Activated CD8-positive, alpha-beta memory T cell treated with anti-CD3 and anti-CD28 coated beads, Interleukin-2, amount 50 U/mL, for 1 hour (primary cell): Measurements from ENCODE around the gene CLEC16A.

Experiments
- DNase-seq: peaks from one replicate; pipeline ENCODE4 v3.0.0-alpha.2; 2020; ENCODE audit errors: extremely low read depth

CLEC16A gene

DNA sequence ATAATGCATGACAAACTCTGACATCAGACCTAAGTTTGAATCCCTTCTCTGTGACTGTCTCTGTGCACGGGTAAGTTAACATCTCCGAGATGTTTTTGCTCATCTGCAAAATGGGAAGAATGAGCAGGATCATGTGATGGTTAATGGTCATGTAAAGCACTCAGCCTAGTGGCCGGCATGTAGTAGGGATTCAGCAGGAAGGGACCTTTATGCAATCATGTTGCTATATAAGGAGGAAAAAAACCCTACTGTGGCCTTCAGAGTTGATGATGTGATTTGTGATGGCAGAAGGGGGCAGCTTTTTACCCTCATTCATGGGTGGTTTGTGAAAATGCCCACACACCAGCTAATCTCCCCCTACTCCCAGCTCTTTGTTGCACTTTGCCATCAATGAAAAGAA, 24.1 kb downstream of the CLEC16A start:
- no peak for DNase-seq

- DNase-seq: no peak
Measured at GRCh38 chr16:10969615-10970014, 25.3 kb downstream of the CLEC16A start.

GRCh38 chr16:10970065-10970464, 25.7 kb downstream of the CLEC16A start:
- DNase-seq: no peak

- DNase-seq: no peak
Measured at GRCh38 chr16:10971560-10971961, 27.2 kb downstream of the CLEC16A start.

DNA sequence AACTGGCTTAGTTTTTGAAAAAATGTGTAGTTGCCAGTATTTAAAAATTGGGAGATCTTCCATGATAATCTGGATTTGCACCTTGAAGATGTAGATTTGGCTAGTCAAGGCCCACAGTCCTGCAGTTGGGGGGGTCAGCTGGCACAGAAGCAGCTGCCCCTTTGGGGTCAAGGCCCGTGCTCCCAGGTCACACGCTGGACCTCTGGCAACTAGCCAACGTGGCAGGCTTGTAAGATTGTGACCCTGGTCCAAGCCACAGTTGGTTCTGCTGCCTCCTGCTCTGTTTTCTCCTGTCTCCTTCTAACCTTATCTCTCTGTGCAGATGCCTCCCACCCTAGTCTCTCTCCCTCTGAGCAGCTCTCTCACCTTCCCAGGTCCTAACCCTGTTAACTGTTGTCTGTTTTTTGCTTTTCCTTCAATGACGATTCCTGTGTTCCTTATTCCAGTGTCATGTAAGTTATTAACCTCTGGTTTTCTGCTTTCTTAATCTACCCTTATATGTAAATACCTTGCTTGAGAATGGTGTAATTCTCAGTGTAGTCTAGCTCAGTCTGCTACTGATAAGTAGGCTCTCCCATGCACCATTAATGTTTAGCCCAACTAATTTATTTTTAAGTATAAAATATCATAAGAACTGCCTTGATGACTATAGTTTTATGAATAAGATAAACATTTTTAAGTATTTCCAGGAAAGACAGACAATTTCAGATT, 27.9 kb downstream of the CLEC16A start:
- no peak for DNase-seq

DNA sequence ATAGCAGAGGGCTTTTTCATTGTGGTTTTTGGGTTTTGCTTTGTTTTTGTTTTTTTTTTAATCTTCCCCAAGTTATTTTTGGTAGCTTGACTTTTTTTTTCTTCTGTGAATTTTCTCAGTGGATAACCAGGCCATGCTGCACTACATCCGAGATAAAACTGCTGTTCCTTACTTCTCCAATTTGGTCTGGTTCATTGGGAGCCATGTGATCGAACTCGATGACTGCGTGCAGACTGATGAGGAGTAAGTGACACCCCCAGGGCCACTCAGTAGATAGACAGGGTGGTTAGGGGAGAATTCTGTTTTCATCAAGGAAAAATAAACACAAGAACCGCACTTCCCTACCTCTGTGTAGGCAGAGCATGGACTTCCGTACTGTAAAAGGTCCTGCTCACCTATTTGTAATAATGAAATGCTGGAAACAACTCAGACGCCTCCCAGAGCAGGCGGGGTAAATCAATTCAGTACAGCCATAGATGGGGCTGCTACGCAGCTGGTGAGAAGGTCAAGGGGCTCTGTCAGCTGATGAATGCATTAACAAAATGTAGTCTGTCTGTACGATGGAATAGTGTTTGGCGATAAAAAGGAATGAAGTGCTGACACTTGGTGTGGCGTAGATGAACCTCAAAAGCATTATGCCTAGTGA, 28.6 kb downstream of the CLEC16A start:
- no peak for DNase-seq

GRCh38 chr16:10976634-10977033, 32.3 kb downstream of the CLEC16A start:
- DNase-seq: no peak

DNA sequence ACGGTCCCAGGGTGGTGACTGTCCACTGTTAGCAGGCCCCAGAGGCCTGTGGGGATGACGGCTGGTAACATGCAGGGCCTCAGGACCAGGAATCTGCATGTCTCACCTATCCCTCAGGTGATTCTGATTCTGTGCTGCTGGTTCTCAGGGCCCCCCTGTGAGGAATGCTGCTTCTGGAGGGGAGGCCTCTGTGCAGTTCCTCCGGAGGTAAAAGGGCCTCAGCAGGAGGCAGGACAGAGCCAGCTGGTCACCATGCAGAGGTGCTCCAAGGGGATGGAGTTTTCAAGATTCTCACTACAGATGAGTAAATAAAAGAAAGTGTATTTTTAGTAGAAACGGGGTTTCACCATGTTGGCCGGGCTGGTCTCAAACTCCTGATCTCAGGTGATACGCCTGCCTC, 33.8 kb downstream of the CLEC16A start:
- DNase-seq: no peak

GRCh38 chr16:10978871-10979446, 34.6 kb downstream of the CLEC16A start:
- DNase-seq: no peak

DNA sequence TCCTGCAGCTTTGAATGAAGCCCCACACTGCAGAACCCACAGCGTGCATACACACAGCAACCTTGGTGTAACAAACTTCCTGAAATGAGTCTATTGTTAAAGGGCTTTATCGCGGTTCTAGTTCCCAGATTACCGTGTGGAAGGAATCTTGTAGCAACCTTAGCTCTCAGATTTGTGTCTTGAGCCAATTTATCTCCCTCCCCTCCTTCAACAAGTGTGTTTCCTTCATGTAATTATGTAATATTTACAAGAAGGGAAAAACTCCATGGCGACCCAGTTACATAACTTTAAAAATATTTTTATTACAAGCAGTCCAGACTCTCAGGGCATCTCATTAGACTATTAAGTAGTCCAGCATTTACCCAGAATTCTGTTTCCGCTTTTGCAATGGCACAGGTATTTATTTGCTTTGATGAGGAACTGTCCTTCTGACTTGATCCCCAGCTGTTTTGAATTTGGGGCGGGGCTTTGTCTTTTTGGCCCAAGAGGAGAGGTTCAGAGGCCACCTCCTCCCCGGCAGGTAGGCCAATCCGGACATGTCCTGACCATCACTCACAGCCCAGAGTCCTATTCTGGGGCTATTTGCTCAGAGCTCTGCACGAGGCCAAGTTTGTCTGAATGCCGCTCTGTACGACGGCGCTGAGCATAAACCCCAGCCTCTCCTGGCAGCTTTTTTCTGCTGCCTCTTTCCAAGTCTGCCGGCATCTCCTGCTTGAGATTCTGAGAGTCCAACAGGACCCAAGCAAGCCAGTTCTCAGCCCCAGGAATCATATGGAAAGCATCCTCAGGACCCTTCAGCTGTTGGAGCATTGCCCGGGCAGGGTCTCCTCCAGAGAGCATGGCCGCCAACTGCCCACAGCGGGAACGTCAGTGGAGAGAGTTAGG, 35.6 kb downstream of the CLEC16A start:
- DNase-seq: no peak

- DNase-seq: no peak
Measured at GRCh38 chr16:10980813-10981212, 36.4 kb downstream of the CLEC16A start.

DNA sequence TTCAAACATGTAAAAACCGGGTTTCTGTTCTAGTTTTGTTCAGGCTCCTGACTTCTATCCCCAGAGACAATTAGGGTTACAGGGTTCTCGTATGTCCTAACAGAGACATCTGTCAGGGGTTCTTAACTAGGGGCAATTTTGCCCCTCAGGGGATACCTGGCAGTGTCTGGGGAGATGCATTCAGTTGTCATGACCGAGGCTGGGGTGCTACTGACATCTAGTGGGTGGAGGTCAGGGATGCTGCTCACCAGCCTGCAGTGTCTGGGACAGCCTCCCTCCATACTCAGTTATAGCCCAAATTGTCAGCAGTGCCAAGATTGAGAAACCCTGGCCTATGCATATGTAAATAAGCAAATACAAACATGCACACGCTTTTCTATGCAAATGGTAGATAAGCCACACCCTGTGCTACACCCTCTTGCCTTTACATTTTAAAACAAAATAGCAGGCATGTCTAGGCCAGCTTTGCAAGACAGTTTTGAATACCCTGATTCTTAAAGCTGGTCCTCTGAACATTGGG, 37.4 kb downstream of the CLEC16A start:
- DNase-seq: no peak

- DNase-seq: no peak
Measured at GRCh38 chr16:10982465-10983150, 38.2 kb downstream of the CLEC16A start.

DNA sequence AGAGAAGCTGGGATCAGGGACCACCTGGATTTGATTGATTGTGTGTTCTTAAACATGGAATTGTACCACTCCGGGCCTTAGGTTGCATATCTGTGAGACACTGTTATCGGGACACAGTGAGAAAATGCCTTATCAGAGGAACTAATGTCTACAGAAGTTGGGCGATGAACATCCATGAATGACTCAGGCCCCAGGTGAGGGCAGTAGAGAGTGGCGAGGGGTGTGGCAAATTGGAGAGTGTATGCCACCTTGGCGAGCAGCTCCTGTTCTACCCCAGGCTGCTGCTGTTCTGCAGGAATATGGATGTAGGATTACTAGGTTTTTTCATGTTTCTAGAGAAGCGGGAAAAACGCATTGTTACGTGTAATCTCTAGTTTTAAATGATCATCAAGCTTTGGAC, 38.8 kb downstream of the CLEC16A start:
- no peak for DNase-seq

- no peak for DNase-seq
Measured at GRCh38 chr16:10984509-10984908, 40.1 kb downstream of the CLEC16A start.

GRCh38 chr16:10987361-10988163, 43.2 kb downstream of the CLEC16A start:
- DNase-seq: no peak

DNA sequence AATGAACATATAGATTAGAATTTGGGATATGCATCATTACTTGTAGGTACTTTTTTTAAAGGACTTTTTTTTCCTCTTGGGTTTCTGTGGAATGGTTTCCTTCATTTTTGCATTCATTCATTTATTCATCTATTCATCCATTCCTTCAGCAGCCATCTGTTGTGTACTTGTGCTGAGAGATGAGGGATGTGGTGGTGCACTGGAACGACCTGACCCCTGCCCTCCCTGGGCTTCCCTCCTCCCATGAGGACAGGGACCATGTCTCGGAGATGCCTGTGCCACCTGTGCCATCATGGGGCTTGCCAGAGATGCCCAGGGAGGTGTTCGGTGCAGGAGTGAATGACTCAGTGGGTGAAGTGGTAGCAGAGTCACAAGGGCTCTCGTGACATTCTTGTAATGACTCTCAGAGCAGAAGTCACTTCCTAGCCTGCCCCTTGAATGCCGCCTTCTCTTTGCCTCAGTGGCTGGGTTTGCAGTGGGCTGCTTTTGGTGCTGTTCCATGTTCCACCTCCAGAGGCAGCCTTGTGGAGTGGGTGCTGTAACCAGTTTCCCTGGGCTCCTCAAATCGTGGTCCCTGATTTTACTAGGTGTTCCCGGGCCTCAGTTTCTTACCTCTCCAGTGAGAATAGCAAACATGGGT, 43.9 kb downstream of the CLEC16A start:
- DNase-seq: no peak

DNA sequence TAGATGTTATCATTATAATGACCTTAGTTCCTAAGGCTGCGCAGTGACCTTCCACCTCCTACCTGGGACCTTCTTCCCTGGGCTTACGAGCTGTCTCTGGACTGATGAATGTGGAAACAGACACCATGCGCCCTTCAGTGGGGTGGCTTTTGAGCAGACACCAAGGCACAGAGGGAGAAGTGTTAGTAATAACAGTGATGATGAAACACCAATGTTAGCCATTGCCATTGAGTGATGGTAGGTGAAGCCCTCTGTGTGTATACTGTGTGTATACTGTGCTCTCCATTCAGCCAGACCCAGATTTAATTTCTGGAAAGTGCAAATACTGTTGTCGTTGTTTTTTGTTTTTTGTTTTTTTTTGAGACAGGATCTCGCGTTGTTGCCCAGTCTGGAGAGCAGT, 44.5 kb downstream of the CLEC16A start:
- no peak for DNase-seq

DNA sequence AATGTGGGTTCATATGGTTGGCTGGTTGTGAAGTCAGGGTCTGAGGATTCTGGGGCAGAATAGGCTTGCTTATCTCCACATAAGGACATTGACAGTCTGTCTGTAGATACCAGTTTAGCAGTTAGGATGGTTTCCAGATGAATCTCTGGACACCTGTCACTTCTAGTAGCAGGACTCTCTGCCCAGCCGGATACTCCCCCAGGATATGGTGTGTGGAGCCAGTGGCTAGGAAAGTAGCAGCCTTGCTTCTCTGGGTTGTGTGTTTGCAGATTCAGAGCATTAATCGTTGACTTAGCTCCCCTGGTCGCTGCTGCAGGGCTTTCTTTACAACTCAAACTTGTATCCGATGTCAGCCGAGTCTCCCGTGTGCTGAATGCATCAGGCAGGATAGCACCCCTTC, 45.2 kb downstream of the CLEC16A start:
- no peak for DNase-seq

- no peak for DNase-seq
Measured at GRCh38 chr16:10990378-10990777, 46.0 kb downstream of the CLEC16A start.
